ENCODE results near the gene TBXAS1.

Gene TBXAS1

GRCh38 chr7:139857791-139858190 lies 28.7 kb downstream of the TBXAS1 start:
- no peak for DNase-seq

- DNase-seq: no peak
These were observed 31.2 kb downstream of the TBXAS1 start for GRCh38 chr7:139860090-139860775.

DNA sequence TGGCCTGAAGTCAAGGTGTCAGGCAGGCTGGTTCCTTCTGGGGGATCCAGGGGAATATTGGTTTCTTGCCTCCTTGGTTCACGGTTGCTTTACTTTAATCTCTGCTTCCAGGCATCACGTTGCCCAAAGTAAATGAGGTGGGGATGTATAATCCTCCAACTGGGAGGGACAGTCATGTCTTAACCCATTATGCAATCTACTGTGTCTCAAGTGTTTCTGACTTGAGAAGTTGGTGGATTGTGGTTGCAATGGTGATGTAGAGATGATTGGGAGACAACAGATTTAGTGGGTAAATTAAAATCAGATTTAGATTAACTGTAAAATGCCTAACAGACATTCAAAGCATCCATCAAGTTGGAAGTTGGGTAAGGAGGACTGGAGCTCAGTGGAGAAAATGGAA lies 32.7 kb downstream of the TBXAS1 start:
- no peak for DNase-seq

DNA sequence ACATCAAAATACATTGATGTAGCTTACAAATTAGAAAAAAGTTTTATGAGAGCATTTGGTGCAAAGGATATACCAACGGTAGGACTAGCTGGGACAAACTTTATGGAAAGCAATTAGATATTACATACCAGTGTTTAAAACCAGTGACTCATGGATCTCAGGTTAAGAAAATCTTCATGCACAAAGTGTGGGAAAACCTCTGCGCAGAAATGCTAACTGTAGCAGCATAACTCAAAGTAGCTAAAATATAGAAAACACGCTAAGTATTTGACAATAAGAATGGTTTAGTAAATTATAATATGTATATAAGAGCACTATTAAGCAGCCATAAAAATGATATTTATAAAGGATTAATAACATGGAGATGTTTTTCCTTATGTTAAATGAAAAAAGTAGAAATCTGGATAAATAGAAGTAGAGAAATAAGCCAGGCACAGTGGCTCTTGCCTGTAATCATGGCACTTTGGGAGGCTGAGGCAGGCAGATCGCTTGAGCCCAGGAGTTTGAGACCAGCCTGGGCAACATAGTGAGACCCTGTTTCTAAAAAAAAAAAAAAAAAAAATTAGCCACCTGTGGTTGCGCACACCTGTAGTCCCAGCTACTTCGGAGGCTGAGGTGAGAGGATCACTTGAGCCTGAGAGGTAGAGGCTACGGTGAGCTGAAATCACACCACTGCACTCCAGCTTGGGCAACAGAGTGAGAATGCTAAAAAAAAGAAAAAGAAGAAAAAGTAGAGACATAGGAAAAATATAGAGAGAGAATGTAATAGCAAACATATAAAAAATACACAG lies 37.2 kb downstream of the TBXAS1 start:
- no peak for DNase-seq

DNA sequence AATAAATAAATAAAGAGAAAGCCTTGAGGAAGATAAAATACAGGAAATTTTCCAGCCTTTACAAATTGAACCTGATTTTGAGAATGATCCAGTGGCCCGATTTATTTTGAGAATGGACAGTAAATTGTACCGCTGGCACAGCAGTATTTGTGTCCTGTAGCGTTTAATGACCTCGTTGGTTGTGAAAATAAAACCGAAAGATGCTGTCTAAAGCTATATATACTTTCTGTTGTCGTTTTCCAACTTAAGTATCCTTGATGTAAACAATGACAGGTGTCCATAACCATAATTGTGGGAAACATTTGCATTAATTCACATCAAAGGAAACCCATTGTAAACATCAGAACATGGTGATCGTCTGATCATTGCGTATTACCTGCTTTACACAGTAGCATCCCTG lies 38.8 kb downstream of the TBXAS1 start:
- DNase-seq: no peak

DNA sequence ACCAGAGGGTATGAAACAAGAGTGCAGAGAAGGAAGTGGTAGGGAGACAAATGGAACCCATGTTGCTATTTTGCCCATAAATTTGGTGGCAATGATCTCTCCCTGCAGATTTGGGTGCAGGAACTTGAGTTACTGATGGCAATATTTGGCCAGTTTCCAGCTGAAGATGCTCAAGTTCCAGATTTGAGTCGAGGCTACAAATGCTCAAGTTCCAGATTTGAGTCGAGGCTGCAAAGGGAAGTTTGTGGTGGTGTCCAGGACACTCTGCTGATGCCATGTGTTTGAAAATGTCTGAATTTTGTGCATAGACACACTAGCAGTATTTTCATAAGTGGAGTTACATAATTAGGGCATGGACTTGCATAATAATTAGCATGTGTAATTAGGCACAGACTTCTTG lies 40.8 kb downstream of the TBXAS1 start:
- no peak for DNase-seq

GRCh38 chr7:139870380-139870779 lies 41.3 kb downstream of the TBXAS1 start:
- no peak for DNase-seq

GRCh38 chr7:139871331-139871730 lies 42.3 kb downstream of the TBXAS1 start:
- DNase-seq: no peak

GRCh38 chr7:139871820-139872219 lies 42.8 kb downstream of the TBXAS1 start:
- DNase-seq: no peak

GRCh38 chr7:139873593-139874301 lies 44.7 kb downstream of the TBXAS1 start:
- DNase-seq: no peak

GRCh38 chr7:139874302-139874629 lies 45.2 kb downstream of the TBXAS1 start:
- no peak for DNase-seq

GRCh38 chr7:139875821-139876241 lies 46.8 kb downstream of the TBXAS1 start:
- no peak for DNase-seq

DNA sequence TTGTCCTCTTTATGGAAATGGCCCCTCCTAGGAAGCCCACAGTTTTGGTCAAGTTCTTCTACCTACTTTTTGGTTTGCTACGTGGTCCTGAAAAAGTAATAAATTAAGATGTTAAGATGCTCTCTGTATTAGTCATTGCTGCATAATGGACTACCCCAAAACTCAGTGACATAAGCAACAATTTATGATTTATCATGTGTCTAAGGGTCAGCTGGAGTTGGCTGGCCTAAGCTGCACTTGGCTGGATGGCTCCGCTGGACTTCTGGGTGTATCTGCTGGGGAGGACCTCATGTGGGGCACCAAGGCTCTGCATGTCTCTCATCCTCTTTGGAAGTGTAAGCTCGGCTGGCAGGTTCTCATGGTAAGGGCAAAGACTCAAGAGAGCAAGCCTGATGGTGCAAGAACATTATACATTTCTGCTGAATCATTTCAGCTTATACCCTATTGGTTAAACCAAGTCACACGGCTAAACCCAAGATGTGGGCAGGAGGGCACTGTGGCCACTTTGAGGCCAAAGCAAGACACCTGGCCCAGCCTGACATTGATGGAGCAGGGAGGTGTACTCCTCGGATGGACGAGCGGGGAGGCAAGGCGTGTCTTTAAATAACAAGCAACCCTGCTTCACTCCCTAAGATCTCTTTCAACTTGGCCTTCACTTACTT lies 47.7 kb downstream of the TBXAS1 start:
- DNase-seq: no peak

GRCh38 chr7:139883814-139884213 lies 54.8 kb downstream of the TBXAS1 start:
- DNase-seq: no peak

DNA sequence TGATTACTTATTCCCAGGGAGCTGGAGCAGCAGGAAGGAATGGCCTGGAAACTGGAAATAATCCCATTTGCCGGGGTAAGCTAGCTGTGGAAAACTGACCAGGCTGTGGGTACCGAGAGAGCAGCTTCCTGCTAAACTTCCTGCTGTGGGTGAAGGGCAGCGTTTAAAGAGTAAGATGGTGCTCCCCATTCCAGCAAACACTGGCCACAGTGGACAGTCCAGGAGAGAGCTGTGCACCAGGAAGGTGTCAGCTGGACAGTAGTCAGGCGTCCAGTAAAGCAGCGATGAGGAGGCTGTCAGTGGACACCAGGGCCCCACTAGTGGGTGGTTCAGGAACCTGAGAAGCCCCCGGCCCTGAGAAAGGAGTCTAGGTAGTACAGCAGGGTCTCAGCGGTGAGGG lies 55.4 kb downstream of the TBXAS1 start:
- no peak for DNase-seq

DNA sequence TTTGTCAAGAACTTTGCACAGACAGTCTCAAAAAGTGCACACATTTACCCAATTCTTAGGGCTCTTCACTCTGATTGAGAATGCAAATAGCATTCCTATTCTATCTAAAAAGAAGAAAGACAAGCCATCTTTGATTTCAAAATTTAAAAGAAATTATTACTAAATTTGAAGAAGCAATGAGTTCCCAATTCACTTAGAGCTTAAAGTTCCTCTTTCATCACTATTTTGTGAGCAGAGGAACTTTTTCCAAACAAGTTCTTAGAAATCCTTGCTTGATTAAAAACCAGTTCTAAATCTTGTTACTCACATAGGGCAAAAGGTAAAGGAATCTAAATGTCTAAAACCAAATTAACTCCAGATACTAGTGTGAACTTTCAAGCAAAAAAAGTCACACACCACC lies 56.4 kb downstream of the TBXAS1 start:
- DNase-seq: no peak

DNA sequence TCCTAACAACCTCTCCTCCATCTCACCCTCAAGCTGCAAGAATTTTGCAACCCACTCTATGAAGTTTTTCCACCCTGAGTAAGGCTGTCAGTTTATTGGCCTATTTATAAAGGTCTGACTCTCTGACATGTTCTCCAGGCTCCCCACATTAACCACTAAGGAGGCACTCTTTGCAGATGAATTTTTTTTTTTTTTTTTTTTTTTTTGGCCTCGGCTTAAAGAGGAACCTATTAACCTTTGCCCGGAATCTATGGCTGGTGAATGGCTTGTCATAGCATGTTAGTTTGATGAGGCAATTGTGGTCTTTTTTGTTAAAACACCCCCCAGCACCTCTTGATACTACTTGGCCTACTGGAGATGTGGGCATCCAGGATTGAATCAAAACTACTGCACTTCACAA lies 57.1 kb downstream of the TBXAS1 start:
- no peak for DNase-seq

GRCh38 chr7:139886899-139887298 lies 57.8 kb downstream of the TBXAS1 start:
- no peak for DNase-seq

DNA sequence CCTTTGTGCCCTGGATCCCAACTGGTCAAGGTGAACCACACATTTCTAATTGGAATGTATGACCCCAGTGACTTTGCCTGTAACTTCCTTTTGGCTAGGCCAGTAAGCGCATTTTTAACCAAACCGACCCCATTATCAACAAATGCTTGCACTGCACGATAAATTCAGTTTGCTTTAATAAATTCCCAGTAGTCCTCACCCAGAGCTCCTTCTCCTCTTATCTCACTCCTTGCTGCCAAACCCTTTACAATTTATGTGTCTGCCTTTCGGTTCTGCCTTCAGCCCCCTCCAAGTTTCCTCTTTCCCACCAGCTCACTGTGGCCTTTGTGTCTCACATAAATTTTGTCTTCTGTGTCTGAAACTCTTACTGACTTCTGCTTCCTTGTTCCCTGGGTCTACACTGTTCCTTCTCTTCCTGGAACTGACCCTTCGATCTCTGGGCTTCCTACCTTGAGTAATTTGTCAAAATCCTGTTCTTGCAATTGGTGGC lies 59.0 kb downstream of the TBXAS1 start:
- DNase-seq: no peak

- no peak for DNase-seq
These were observed 60.3 kb downstream of the TBXAS1 start for GRCh38 chr7:139889186-139889871.

DNA sequence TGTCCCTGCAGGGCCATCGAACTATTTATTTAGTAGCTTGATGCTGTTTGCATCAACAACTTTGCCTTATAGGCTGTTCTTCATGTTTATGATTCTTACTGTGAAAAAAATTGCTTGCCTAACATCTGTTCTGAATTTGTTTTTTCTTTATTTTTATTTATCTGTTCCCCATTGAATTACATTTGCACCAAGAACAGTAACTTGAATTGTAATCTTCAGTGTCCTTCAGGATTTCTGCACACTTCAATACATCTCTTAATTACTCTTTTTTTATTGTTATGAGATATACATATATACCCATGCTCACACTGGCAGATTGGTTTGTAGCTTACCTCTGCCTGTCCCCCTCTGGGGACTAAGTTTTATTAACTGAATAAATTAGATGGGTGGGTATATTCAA lies 64.4 kb downstream of the TBXAS1 start:
- DNase-seq: no peak

- DNase-seq: no peak
These were observed 64.9 kb downstream of the TBXAS1 start for GRCh38 chr7:139893999-139894398.
